CD1c-positive myeloid dendritic cell (primary cell): Measurements from ENCODE around the gene ERVMER34-1.

Experiments used
- DNase-seq: peaks from one replicate; pipeline ENCODE4 v3.0.0-alpha.2; 2016; ENCODE audit errors: extremely low spot score

ERVMER34-1 gene

GRCh38 chr4:52718123-52718522, 33.1 kb downstream of the ERVMER34-1 start:
- no peak for DNase-seq

GRCh38 chr4:52716364-52717151, 34.7 kb downstream of the ERVMER34-1 start:
- no peak for DNase-seq

GRCh38 chr4:52715914-52716313, 35.3 kb downstream of the ERVMER34-1 start:
- no peak for DNase-seq

- DNase-seq: no peak
Observed at GRCh38 chr4:52715255-52715897, 35.8 kb downstream of the ERVMER34-1 start.

- DNase-seq: no peak
Observed at GRCh38 chr4:52714597-52715254, 36.5 kb downstream of the ERVMER34-1 start.

GRCh38 chr4:52713456-52713937, 37.7 kb downstream of the ERVMER34-1 start:
- DNase-seq: no peak

GRCh38 chr4:52712251-52713130, 38.7 kb downstream of the ERVMER34-1 start:
- peak; percentile 96 for DNase-seq

- DNase-seq: no peak
Observed at GRCh38 chr4:52711834-52712250, 39.4 kb downstream of the ERVMER34-1 start.

- no peak for DNase-seq
Observed at GRCh38 chr4:52711272-52711671, 40.0 kb downstream of the ERVMER34-1 start.

- no peak for DNase-seq
Observed at GRCh38 chr4:52709155-52709554, 42.1 kb downstream of the ERVMER34-1 start.

- no peak for DNase-seq
Observed at GRCh38 chr4:52704661-52705060, 46.6 kb downstream of the ERVMER34-1 start.

GRCh38 chr4:52704133-52704532, 47.1 kb downstream of the ERVMER34-1 start:
- no peak for DNase-seq

GRCh38 chr4:52701207-52701606, 50.0 kb downstream of the ERVMER34-1 start:
- DNase-seq: no peak

GRCh38 chr4:52694936-52695335, 56.3 kb downstream of the ERVMER34-1 start:
- DNase-seq: no peak

GRCh38 chr4:52693492-52693891, 57.7 kb downstream of the ERVMER34-1 start:
- DNase-seq: no peak
